CD14-positive monocyte (primary cell): ENCODE measurements around the gene HMGCS2. TPM values are rescaled to one million over a fixed set of nuclear protein-coding genes. Genes with fewer than 3 reads are reported as not detected.

ENCODE experiments used
- DNase-seq, 3 donors: peaks; one replicate each; pipeline ENCODE4 v3.0.0-alpha.2; 2011 to 2022
- H2AFZ ChIP-seq: 2 replicates; pipeline ENCODE4 v1.6.0; 2012; ENCODE audit warnings: mild to moderate bottlenecking, low read depth, low read length, inconsistent platforms; ENCODE audit not compliant: insufficient read depth, poor library complexity, severe bottlenecking
- H3K27ac ChIP-seq, 2 donors: 1 replicate in 1 of 2; 2 replicates in 1 of 2; pipeline ENCODE4 v1.5.1; 2012 to 2013; ENCODE audit warnings: low read length in 2 of 2, control low read depth in 1 of 2, inconsistent platforms in 1 of 2, low read depth in 1 of 2, mild to moderate bottlenecking in 1 of 2
- H3K27me3 ChIP-seq, 2 donors: one replicate each; pipeline versions ENCODE4 v1.6.0 to v1.6.1; 2011 to 2013; ENCODE audit warnings: low read length in 2 of 2; ENCODE audit not compliant: control insufficient read depth in 2 of 2, insufficient read depth in 2 of 2
- H3K36me3 ChIP-seq, 2 donors: replicated peaks in 1 of 2; 1 replicate in 1 of 2; 2 replicates in 1 of 2; pipeline versions ENCODE4 v1.5.1 to v1.6.1; 2012 to 2013; ENCODE audit warnings: low read length in 2 of 2, control low read depth in 1 of 2, inconsistent platforms in 1 of 2, mild to moderate bottlenecking in 1 of 2; ENCODE audit not compliant: insufficient read depth in 2 of 2, control insufficient read depth in 1 of 2
- H3K4me1 ChIP-seq, 2 donors: 1 replicate in 1 of 2; 2 replicates in 1 of 2; pipeline versions ENCODE4 v1.5.1 to v1.6.1; 2012 to 2013; ENCODE audit warnings: low read length in 2 of 2, control low read depth in 1 of 2, inconsistent platforms in 1 of 2, mild to moderate bottlenecking in 1 of 2, moderate library complexity in 1 of 2; ENCODE audit not compliant: insufficient read depth in 2 of 2, control insufficient read depth in 1 of 2
- H3K4me2 ChIP-seq: replicated peaks from 2 replicates; pipeline ENCODE3; 2012; ENCODE audit warnings: low read length, moderate library complexity, mild to moderate bottlenecking; ENCODE audit not compliant: poor library complexity, severe bottlenecking; ENCODE audit errors: extremely low read depth
- H3K4me3 ChIP-seq, 3 experiments: fragments of 200-600 bp in 1 of 3; sonication (generic) in 1 of 3; replicated peaks in 1 of 3; 1 replicate in 2 of 3; 2 replicates in 1 of 3; pipeline ENCODE4 v1.5.1; 2011 to 2013; ENCODE audit warnings: low read length in 3 of 3, mild to moderate bottlenecking in 3 of 3, control low read depth in 2 of 3, low read depth in 2 of 3, inconsistent platforms in 1 of 3, moderate library complexity in 1 of 3
- H3K79me2 ChIP-seq: 2 replicates; pipeline ENCODE4 v1.6.0; 2012; ENCODE audit warnings: mild to moderate bottlenecking, control low read depth, inconsistent platforms, low read length, moderate library complexity; ENCODE audit not compliant: insufficient read depth
- H3K9ac ChIP-seq: 2 replicates; pipeline ENCODE4 v1.6.0; 2017; ENCODE audit warnings: low read length, mild to moderate bottlenecking; ENCODE audit not compliant: insufficient read depth, poor library complexity, severe bottlenecking
- H3K9me3 ChIP-seq, 2 donors: replicated peaks in 1 of 2; 1 replicate in 1 of 2; 2 replicates in 1 of 2; pipeline versions ENCODE4 v1.5.1 to v1.6.1; 2012 to 2013; ENCODE audit warnings: low read length in 2 of 2, control low read depth in 1 of 2; ENCODE audit not compliant: control insufficient read depth in 1 of 2, insufficient read depth in 1 of 2
- H4K20me1 ChIP-seq: 2 replicates; pipeline ENCODE4 v1.6.0; 2012; ENCODE audit warnings: mild to moderate bottlenecking, low read length, control low read depth, moderate library complexity; ENCODE audit not compliant: insufficient read depth
- H3K27ac Mint-ChIP-seq, 7 donors: one replicate each; pipeline ENCODE4 v1.8.0; 2020; ENCODE audit warnings: mild to moderate bottlenecking in 7 of 7, mixed read lengths in 7 of 7, moderate library complexity in 6 of 7, inconsistent platforms in 2 of 7
- H3K27me3 Mint-ChIP-seq, 3 donors: one replicate each; pipeline ENCODE4 v1.8.0; 2021 to 2022; ENCODE audit warnings: low read depth in 3 of 3, mild to moderate bottlenecking in 3 of 3, mixed read lengths in 3 of 3, moderate library complexity in 3 of 3, inconsistent platforms in 1 of 3
- H3K36me3 Mint-ChIP-seq, 2 donors: one replicate each; pipeline ENCODE4 v1.8.0; 2020; ENCODE audit warnings: mixed read lengths in 2 of 2, inconsistent platforms in 1 of 2, mild to moderate bottlenecking in 1 of 2
- H3K4me1 Mint-ChIP-seq: one replicate; pipeline ENCODE4 v1.8.0; 2020; ENCODE audit warnings: mild to moderate bottlenecking, mixed read lengths
- H3K4me3 Mint-ChIP-seq, 2 donors: one replicate each; pipeline ENCODE4 v1.8.0; 2020; ENCODE audit warnings: mild to moderate bottlenecking in 2 of 2, mixed read lengths in 2 of 2, moderate library complexity in 1 of 2
- H3K9me3 Mint-ChIP-seq, 7 donors: one replicate each; pipeline ENCODE4 v1.8.0; 2020 to 2022; ENCODE audit warnings: mixed read lengths in 7 of 7, mild to moderate bottlenecking in 6 of 7, moderate library complexity in 6 of 7, inconsistent platforms in 2 of 7
- WGBS: methylation state at CpG from one replicate; pipeline ENCODE4 v1.1.5; 2013; ENCODE audit warnings: missing lambda C conversion rate; ENCODE audit not compliant: insufficient coverage; 5-methylcytosine and 5-hydroxymethylcytosine counted together
- intact Hi-C, 2 donors: fragments of 100-400 bp; cut with micrococcal nuclease; formaldehyde crosslinking; loops; one replicate each; pipeline versions ENCODE4 v1.15.0 to v1.15.1; 2023
- polyA plus RNA-seq, 3 donors: library from polyadenylated mRNA; depleted of rRNA in 1 of 3; unstranded in 2 of 3; stranded (reverse) in 1 of 3; fragments of 300-500 nt in 2 of 3; fragments of >200 nt in 1 of 3; fragmentation: Illumina TruSeq in 2 of 3; gene quantifications; 1 replicate in 2 of 3; 2 replicates in 1 of 3; pipeline ENCODE4 v1.2.3, GENCODE V29; 2012 to 2021
- TF ChIP-seq, protein P1 (sequence below): fragments of 200-600 bp; IDR thresholded peaks from one replicate; pipeline ENCODE4 v1.8.0; 2022; ENCODE audit warnings: antibody characterized with exemption, mild to moderate bottlenecking

Gene HMGCS2
- polyA plus RNA-seq, 3 donors: not detected

DNA sequence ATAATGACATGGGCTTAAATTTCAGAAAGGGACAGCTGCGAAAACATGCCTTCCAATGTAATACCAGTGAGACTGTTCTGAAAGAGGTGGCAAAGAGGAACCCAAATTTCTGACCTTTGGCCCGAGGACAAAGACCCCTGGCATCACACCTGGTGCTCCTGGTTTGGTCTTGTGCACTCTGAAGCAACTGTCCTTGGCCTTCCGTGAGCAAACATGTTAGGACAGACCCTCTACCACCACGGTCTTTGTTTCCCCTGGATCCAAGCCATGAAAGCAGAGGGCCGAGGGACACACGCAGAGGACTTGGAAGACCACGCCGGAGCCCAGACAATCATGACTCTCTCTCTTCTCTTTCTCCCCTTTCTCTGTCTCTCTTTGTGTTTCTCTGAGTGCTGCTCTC lies 36.5 kb upstream of the HMGCS2 start:
- Histone ChIP-seq H3K9me3 (no peaks in the 10 kb centered on the region), H4K20me1 (no peaks in the 10 kb centered on the region), H3K27ac (no peak overlapping the region), H3K36me3 (no peaks in the 10 kb centered on the region), H2AFZ (no peak overlapping the region), H3K27me3 (no peaks in the 10 kb centered on the region), H3K4me3 (no peak overlapping the region), H3K79me2 (no peaks in the 10 kb centered on the region), H3K9ac (no peak overlapping the region), H3K4me2 (no peak overlapping the region), H3K4me1 (no peaks in the 10 kb centered on the region)
- H3K4me1 Mint-ChIP-seq: no peaks in the 10 kb centered on the region
- intact Hi-C loops: no loop called here
- WGBS: 98% methylated on average over 8 of the region's 8 CpGs
- no peaks in the 10 kb centered on the region for H3K36me3 Mint-ChIP-seq
- DNase-seq: no peak
- peaks cover 0 to 5% (median 4%) of the 10 kb centered on the region in 3 donors for H3K27me3 Mint-ChIP-seq
- H3K27ac Mint-ChIP-seq: no peak overlapping the region
- TF ChIP-seq, protein P1, sequence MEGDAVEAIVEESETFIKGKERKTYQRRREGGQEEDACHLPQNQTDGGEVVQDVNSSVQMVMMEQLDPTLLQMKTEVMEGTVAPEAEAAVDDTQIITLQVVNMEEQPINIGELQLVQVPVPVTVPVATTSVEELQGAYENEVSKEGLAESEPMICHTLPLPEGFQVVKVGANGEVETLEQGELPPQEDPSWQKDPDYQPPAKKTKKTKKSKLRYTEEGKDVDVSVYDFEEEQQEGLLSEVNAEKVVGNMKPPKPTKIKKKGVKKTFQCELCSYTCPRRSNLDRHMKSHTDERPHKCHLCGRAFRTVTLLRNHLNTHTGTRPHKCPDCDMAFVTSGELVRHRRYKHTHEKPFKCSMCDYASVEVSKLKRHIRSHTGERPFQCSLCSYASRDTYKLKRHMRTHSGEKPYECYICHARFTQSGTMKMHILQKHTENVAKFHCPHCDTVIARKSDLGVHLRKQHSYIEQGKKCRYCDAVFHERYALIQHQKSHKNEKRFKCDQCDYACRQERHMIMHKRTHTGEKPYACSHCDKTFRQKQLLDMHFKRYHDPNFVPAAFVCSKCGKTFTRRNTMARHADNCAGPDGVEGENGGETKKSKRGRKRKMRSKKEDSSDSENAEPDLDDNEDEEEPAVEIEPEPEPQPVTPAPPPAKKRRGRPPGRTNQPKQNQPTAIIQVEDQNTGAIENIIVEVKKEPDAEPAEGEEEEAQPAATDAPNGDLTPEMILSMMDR: no peak
- peaks cover 0 to 2% (median 0%) of the 10 kb centered on the region in 7 donors for H3K9me3 Mint-ChIP-seq
- H3K4me3 Mint-ChIP-seq: no peak overlapping the region

DNA sequence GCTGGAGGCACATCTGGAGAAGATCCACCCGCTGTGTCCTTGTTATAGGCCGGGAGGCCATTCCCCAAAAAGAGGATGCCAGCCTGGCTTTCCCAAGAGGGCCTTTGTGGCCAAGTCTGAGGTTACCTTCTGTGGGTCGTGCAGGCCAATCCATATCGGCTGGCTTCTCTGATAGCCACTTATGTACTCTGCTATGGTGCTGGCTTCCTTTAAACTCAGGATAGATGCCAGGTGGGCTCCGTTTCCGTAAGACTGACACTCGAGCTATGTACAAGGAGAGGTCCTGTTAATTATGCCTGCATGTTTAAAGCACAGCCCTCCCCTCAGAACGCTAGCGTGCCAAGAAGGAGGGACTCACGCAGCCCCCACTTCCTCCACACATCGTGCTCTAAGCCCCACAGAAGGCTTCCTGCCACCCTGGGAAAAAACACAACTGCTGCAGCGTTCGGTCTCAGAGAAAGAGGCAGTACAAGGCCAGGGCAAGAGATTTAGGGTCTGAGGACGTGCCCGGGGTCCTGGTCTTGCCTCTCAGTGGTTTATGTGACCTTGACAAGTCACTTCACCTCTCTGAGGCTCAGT lies 31.0 kb upstream of the HMGCS2 start:
- H3K4me3 ChIP-seq: no peak overlapping the region
- peak overlapping the region; percentile 31 for H2AFZ ChIP-seq
- no peaks in the 10 kb centered on the region for H3K9me3 ChIP-seq
- H3K79me2 ChIP-seq: no peaks in the 10 kb centered on the region
- Mint-ChIP-seq H3K4me1 (no peaks in the 10 kb centered on the region), H3K4me3 (no peak overlapping the region), H3K9me3 (no peaks in the 10 kb centered on the region), H3K27me3 (peaks cover 0 to 2% (median 2%) of the 10 kb centered on the region in 3 donors), H3K27ac (no peak overlapping the region), H3K36me3 (no peaks in the 10 kb centered on the region)
- WGBS: 76% methylated on average over 12 of the region's 15 CpGs
- DNase-seq: no peak
- H3K4me1 ChIP-seq: no peaks in the 10 kb centered on the region
- no peaks in the 10 kb centered on the region for H4K20me1 ChIP-seq
- no peaks in the 10 kb centered on the region for H3K36me3 ChIP-seq
- H3K4me2 ChIP-seq: no peak overlapping the region
- TF ChIP-seq, protein P1: no peak
- H3K27ac ChIP-seq: no peak overlapping the region
- intact Hi-C loops: no loop called here
- H3K27me3 ChIP-seq: no peaks in the 10 kb centered on the region
- no peak overlapping the region for H3K9ac ChIP-seq
